Choroid plexus epithelial cell (primary cell): Measurements from ENCODE around the gene SCUBE3.

Source experiments
- DNase-seq: peaks from one replicate; pipeline ENCODE4 v3.0.0-alpha.2; 2010; ENCODE audit warnings: low read depth
- H3K4me3 ChIP-seq: 2 replicates; pipeline ENCODE4 v1.5.1; 2011; ENCODE audit warnings: low read depth, mild to moderate bottlenecking, control low read depth, low read length, moderate library complexity
- CTCF ChIP-seq: conservative IDR thresholded peaks from 2 replicates; pipeline ENCODE4 v1.5.1; 2011; ENCODE audit warnings: low read depth, mild to moderate bottlenecking, control low read depth, inconsistent platforms, low read length, moderate library complexity

The SCUBE3 gene

GRCh38 chr6:35195120-35195780, 18.5 kb upstream of the SCUBE3 start:
- H3K4me3 ChIP-seq, result no peak overlapping the region
- TF ChIP-seq CTCF, result no peak
- DNase-seq, result no peak

GRCh38 chr6:35197196-35197595, 16.6 kb upstream of the SCUBE3 start:
- no peak for TF ChIP-seq CTCF
- no peak overlapping the region for H3K4me3 ChIP-seq
- no peak for DNase-seq

- no peak for DNase-seq
- no peak overlapping the region for H3K4me3 ChIP-seq
- no peak for TF ChIP-seq CTCF
These were observed 13.9 kb upstream of the SCUBE3 start for GRCh38 chr6:35199866-35200265.

- no peak overlapping the region for H3K4me3 ChIP-seq
- TF ChIP-seq CTCF, result no peak
- DNase-seq, result no peak
These were observed 11.7 kb upstream of the SCUBE3 start for GRCh38 chr6:35202066-35202546.

GRCh38 chr6:35203152-35203670, 10.5 kb upstream of the SCUBE3 start:
- no peak for DNase-seq
- no peak overlapping the region for H3K4me3 ChIP-seq

GRCh38 chr6:35203680-35204079, 10.1 kb upstream of the SCUBE3 start:
- no peak for TF ChIP-seq CTCF
- no peak for DNase-seq
- no peak overlapping the region for H3K4me3 ChIP-seq

More at GRCh38 chr6:35203152-35203670, 10.5 kb upstream of the SCUBE3 start:
- no peak for TF ChIP-seq CTCF

- no peak for TF ChIP-seq CTCF
- no peak overlapping the region for H3K4me3 ChIP-seq
- DNase-seq, result no peak
These were observed 7.4 kb upstream of the SCUBE3 start for GRCh38 chr6:35206346-35206745.
